H1 (cell line): ENCODE measurements around the gene LEKR1. TPM values are rescaled to one million over a fixed set of nuclear protein-coding genes. Genes with fewer than 3 reads are reported as not detected.

Experiments used
- CTCF ChIA-PET: fragments of 300-600 bp; sonication (Branson Sonifier 250); formaldehyde crosslinking; loops from one replicate; lab custom pipeline; 2021; ENCODE audit not compliant: partially characterized antibody; lab: Charles Lee
- POLR2A ChIA-PET: fragments of 300-600 bp; sonication (Branson Sonifier 250); formaldehyde crosslinking; loops from one replicate; lab custom pipeline; 2021; ENCODE audit warnings: inconsistent platforms; ENCODE audit not compliant: partially characterized antibody; lab: Charles Lee
- DNase-seq, 2 experiments: peaks; one replicate each; pipeline versions ENCODE4 v3.0.0 to v3.0.0-alpha.2; 2010 to 2022; ENCODE audit warnings: low spot score in 2 of 2, low read depth in 1 of 2, mixed read lengths in 1 of 2
- FAIRE-seq: peaks from 2 replicates; lab custom pipeline; 2011; peaks lifted over from hg19 to GRCh38; lab: Jason Lieb, UNC
- H2AFZ ChIP-seq: 2 replicates; pipeline ENCODE4 v1.8.1; 2012; ENCODE audit warnings: low read length, inconsistent platforms
- H2AK5ac ChIP-seq: 2 replicates; pipeline ENCODE4 v1.6.1; 2013; ENCODE audit warnings: low read depth, low read length
- H2BK120ac ChIP-seq: replicated peaks from 2 replicates; pipeline ENCODE3; 2013; ENCODE audit warnings: low read depth, low read length, inconsistent platforms
- H2BK12ac ChIP-seq: 2 replicates; pipeline ENCODE4 v1.6.1; 2013; ENCODE audit warnings: low read depth, low read length
- H2BK15ac ChIP-seq: 2 replicates; pipeline ENCODE4 v1.6.1; 2013; ENCODE audit warnings: low read length
- H2BK20ac ChIP-seq: 2 replicates; pipeline ENCODE4 v1.6.1; 2013; ENCODE audit warnings: low read length
- H2BK5ac ChIP-seq: 2 replicates; pipeline ENCODE4 v1.6.1; 2013; ENCODE audit warnings: low read depth, low read length
- H3K14ac ChIP-seq: 2 replicates; pipeline ENCODE4 v1.6.1; 2013; ENCODE audit warnings: inconsistent platforms; ENCODE audit not compliant: insufficient read length
- H3K18ac ChIP-seq: 2 replicates; pipeline ENCODE4 v1.6.1; 2013; ENCODE audit warnings: low read length; ENCODE audit errors: extremely low read depth
- H3K23ac ChIP-seq: 2 replicates; pipeline ENCODE4 v1.6.1; 2013; ENCODE audit warnings: inconsistent platforms; ENCODE audit not compliant: insufficient read length
- H3K23me2 ChIP-seq: 2 replicates; pipeline ENCODE4 v1.6.1; 2013; ENCODE audit warnings: low read depth, low read length
- H3K27ac ChIP-seq: 2 replicates; pipeline ENCODE4 v1.6.1; 2011; ENCODE audit warnings: low read depth, low read length, inconsistent platforms
- H3K27me3 ChIP-seq, 4 experiments: replicated peaks in 1 of 4; 1 replicate in 1 of 4; 2 replicates in 3 of 4; pipeline versions ENCODE4 v1.6.1 to v1.8.1; 2011 to 2013; ENCODE audit warnings: low read length in 3 of 4, mild to moderate bottlenecking in 3 of 4, inconsistent platforms in 2 of 4, mixed read lengths in 2 of 4, moderate library complexity in 1 of 4; ENCODE audit not compliant: control insufficient read depth in 3 of 4, insufficient read depth in 3 of 4; ENCODE audit errors: extremely low read depth in 1 of 4
- H3K36me3 ChIP-seq, 4 experiments: 2 replicates each; pipeline versions ENCODE4 v1.6.1 to v1.8.1; 2011 to 2013; ENCODE audit warnings: mild to moderate bottlenecking in 4 of 4, low read length in 3 of 4, moderate library complexity in 2 of 4, control low read depth in 1 of 4, inconsistent platforms in 1 of 4; ENCODE audit not compliant: insufficient read depth in 4 of 4, control insufficient read depth in 2 of 4
- H3K4ac ChIP-seq: replicated peaks from 2 replicates; pipeline ENCODE3; 2013; ENCODE audit warnings: low read length, low read depth, mixed read lengths, inconsistent platforms; ENCODE audit not compliant: insufficient read length
- H3K4me1 ChIP-seq, 4 experiments: replicated peaks in 1 of 4; 1 replicate in 1 of 4; 2 replicates in 3 of 4; pipeline versions ENCODE4 v1.6.1 to v1.8.1; 2011 to 2013; ENCODE audit warnings: low read length in 3 of 4, inconsistent platforms in 2 of 4, mixed read lengths in 1 of 4; ENCODE audit not compliant: insufficient read depth in 4 of 4, control insufficient read depth in 3 of 4
- H3K4me2 ChIP-seq, 2 experiments: 2 replicates each; pipeline versions ENCODE4 v1.6.1 to v1.8.1; 2011 to 2013; ENCODE audit warnings: low read depth in 2 of 2, low read length in 2 of 2, control low read depth in 1 of 2, inconsistent platforms in 1 of 2, mild to moderate bottlenecking in 1 of 2; ENCODE audit not compliant: insufficient read depth in 1 of 2
- H3K4me3 ChIP-seq, 4 experiments: fragments of 200-600, 300-600 bp in 1 of 4; sonication (generic), shearing (Covaris generic), sonication (Bioruptor Twin) in 1 of 4; 2 replicates each; pipeline versions ENCODE4 v1.5.1 to v1.8.1; 2011 to 2016; ENCODE audit warnings: low read length in 4 of 4, low read depth in 3 of 4, control low read depth in 2 of 4, inconsistent platforms in 2 of 4, mild to moderate bottlenecking in 2 of 4, mixed read lengths in 1 of 4, moderate library complexity in 1 of 4; ENCODE audit not compliant: insufficient read depth in 2 of 4; ENCODE audit errors: extremely low read depth in 1 of 4
- H3K56ac ChIP-seq: replicated peaks from 2 replicates; pipeline ENCODE3; 2013; ENCODE audit warnings: low read depth, mild to moderate bottlenecking, mixed read lengths, low read length, inconsistent platforms; ENCODE audit not compliant: insufficient read length
- H3K79me1 ChIP-seq: 2 replicates; pipeline ENCODE4 v1.6.1; 2013; ENCODE audit warnings: low read depth, low read length, control low read depth
- H3K79me2 ChIP-seq, 2 experiments: 2 replicates each; pipeline versions ENCODE4 v1.6.1 to v1.8.1; 2012 to 2013; ENCODE audit warnings: low read length in 2 of 2, mild to moderate bottlenecking in 2 of 2, inconsistent platforms in 1 of 2; ENCODE audit not compliant: insufficient read depth in 2 of 2, control insufficient read depth in 1 of 2
- H3K9ac ChIP-seq, 4 experiments: replicated peaks in 1 of 4; 1 replicate in 1 of 4; 2 replicates in 3 of 4; pipeline versions ENCODE4 v1.6.1 to v1.8.1; 2011 to 2013; ENCODE audit warnings: low read depth in 3 of 4, low read length in 3 of 4, control low read depth in 2 of 4, mild to moderate bottlenecking in 2 of 4, moderate library complexity in 2 of 4, inconsistent platforms in 1 of 4; ENCODE audit errors: extremely low read depth in 1 of 4
- H3K9me3 ChIP-seq, 2 experiments: 2 replicates each; pipeline versions ENCODE4 v1.6.1 to v1.8.1; 2012 to 2013; ENCODE audit warnings: mild to moderate bottlenecking in 2 of 2, moderate library complexity in 2 of 2, control low read depth in 1 of 2, inconsistent platforms in 1 of 2, low read depth in 1 of 2, low read length in 1 of 2, mixed read lengths in 1 of 2; ENCODE audit not compliant: insufficient read depth in 2 of 2
- H4K20me1 ChIP-seq, 2 experiments: replicated peaks in 1 of 2; 2 replicates each; pipeline versions ENCODE3 to v1.8.1; 2011 to 2013; ENCODE audit warnings: inconsistent platforms in 2 of 2, low read length in 2 of 2, mild to moderate bottlenecking in 1 of 2; ENCODE audit not compliant: insufficient read depth in 2 of 2, control insufficient read depth in 1 of 2
- H4K5ac ChIP-seq: 2 replicates; pipeline ENCODE4 v1.6.1; 2013; ENCODE audit warnings: low read length, low read depth, mixed read lengths, inconsistent platforms; ENCODE audit not compliant: insufficient read length
- H4K8ac ChIP-seq: 2 replicates; pipeline ENCODE4 v1.8.0; 2013; ENCODE audit warnings: mild to moderate bottlenecking, moderate library complexity, low read length, inconsistent platforms; ENCODE audit not compliant: insufficient read depth; ENCODE audit errors: extremely low read depth
- H4K91ac ChIP-seq: replicated peaks from 2 replicates; pipeline ENCODE3; 2013; ENCODE audit warnings: low read length, mixed read lengths, inconsistent platforms; ENCODE audit not compliant: insufficient read length
- EZH2 ChIP-seq: fragments of 200-600 bp; sonication (generic); IDR thresholded peaks from 2 replicates; pipeline ENCODE4 v1.7.1; 2012; ENCODE audit warnings: low read depth, mild to moderate bottlenecking, moderate library complexity, low read length, inconsistent platforms; ENCODE audit not compliant: severe bottlenecking
- WGBS, 2 experiments: shearing (Covaris generic) in 1 of 2; methylation state at CpG; one replicate each; pipeline versions ENCODE4 v1.1.6 to v1.1.7; 2013 to 2015; ENCODE audit warnings: low lambda C conversion rate in 2 of 2, mixed read lengths in 2 of 2, inconsistent platforms in 1 of 2, low coverage in 1 of 2, missing lambda C conversion rate in 1 of 2; ENCODE audit not compliant: insufficient replicate concordance in 2 of 2, insufficient coverage in 1 of 2, insufficient read length in 1 of 2; ENCODE audit errors: extremely low coverage in 1 of 2, missing lambda C conversion rate in 1 of 2; 5-methylcytosine and 5-hydroxymethylcytosine counted together
- polyA plus RNA-seq, 7 experiments: library from polyadenylated mRNA; depleted of rRNA in 3 of 7; stranded (reverse) in 5 of 7; unstranded in 2 of 7; fragments of >200 nt in 5 of 7; fragments of 200-250 nt in 2 of 7; gene quantifications; 1 replicate in 5 of 7; 2 replicates in 1 of 7; 4 replicates in 1 of 7; pipeline versions ENCODE4 v1.2.1 to v1.2.3, GENCODE V29; 2011 to 2013; ENCODE audit warnings: missing spikeins in 2 of 7, mixed read lengths in 2 of 7
- total RNA-seq: library from RNA; stranded (reverse); fragmentation: NEBNext Ultra II Directional; extraction: Animal tissue kit (Norgen Biotek cat#: 25700); gene quantifications from 2 replicates; pipeline ENCODE4 v1.2.1, GENCODE V29; 2021
- TF ChIP-seq, protein P1 (sequence below): IDR thresholded peaks from 2 replicates; pipeline ENCODE4 v1.6.1; 2012; ENCODE audit warnings: inconsistent platforms
- TF ChIP-seq, protein P2 (sequence below): IDR thresholded peaks from 2 replicates; pipeline ENCODE4 v1.6.1; 2012; ENCODE audit warnings: low read length, inconsistent platforms

LEKR1 gene
- total and polyA plus RNA-seq, 2 of the 8 experiments (the other 6 are each of a cell fraction or from before 2014, with no cell fraction given), result 0.08 TPM; not detected in 1

DNA sequence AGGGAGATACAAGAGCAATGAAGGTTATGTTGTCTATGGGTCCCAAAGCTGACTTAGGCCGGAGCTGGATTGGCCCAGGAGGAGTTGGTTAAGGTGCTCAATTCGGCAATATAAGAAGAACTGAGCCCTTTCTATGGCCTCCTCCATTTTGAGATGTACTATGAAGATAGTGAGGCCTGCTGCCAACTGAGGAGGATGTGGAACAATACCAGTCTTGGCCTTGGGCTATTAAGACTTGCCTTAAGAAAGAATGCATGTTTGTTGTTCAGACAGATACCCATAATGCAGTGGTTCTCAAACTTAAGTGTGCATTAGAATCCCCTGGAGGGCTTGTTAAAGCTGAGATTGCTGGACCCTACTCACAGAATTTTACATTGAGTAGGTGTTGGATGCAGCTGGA is 24.4 kb upstream of the LEKR1 start:
- POLR2A ChIA-PET, result no interaction called here
- no peak overlapping the region for H2BK120ac ChIP-seq
- H2BK20ac ChIP-seq, result no peak overlapping the region
- H2BK15ac ChIP-seq, result no peak overlapping the region
- 82% methylated on average over 2 of the region's 2 CpGs; no CpG with 5 or more reads in 1 of the 2 experiments for WGBS, 2 experiments
- H3K18ac ChIP-seq, result no peak overlapping the region
- H2AK5ac ChIP-seq, result no peak overlapping the region
- H3K36me3 ChIP-seq, result no peaks in the 10 kb centered on the region
- FAIRE-seq (no peak), DNase-seq (no peak)
- no peaks in the 10 kb centered on the region for H3K23me2 ChIP-seq
- H3K9me3 ChIP-seq, result no peaks in the 10 kb centered on the region; a peak in 1 of 4 replicates
- no peak overlapping the region for H3K14ac ChIP-seq
- H3K4me2 ChIP-seq, result no peak overlapping the region
- H3K27me3 ChIP-seq, result no peaks in the 10 kb centered on the region
- no peak overlapping the region for H3K4me3 ChIP-seq
- no peak overlapping the region for H2BK12ac ChIP-seq
- TF ChIP-seq, protein P1, sequence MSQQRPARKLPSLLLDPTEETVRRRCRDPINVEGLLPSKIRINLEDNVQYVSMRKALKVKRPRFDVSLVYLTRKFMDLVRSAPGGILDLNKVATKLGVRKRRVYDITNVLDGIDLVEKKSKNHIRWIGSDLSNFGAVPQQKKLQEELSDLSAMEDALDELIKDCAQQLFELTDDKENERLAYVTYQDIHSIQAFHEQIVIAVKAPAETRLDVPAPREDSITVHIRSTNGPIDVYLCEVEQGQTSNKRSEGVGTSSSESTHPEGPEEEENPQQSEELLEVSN, result no peak
- TF ChIP-seq, protein P2, sequence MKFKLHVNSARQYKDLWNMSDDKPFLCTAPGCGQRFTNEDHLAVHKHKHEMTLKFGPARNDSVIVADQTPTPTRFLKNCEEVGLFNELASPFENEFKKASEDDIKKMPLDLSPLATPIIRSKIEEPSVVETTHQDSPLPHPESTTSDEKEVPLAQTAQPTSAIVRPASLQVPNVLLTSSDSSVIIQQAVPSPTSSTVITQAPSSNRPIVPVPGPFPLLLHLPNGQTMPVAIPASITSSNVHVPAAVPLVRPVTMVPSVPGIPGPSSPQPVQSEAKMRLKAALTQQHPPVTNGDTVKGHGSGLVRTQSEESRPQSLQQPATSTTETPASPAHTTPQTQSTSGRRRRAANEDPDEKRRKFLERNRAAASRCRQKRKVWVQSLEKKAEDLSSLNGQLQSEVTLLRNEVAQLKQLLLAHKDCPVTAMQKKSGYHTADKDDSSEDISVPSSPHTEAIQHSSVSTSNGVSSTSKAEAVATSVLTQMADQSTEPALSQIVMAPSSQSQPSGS, result no peak
- TF ChIP-seq EZH2, result no peak
- H3K9ac ChIP-seq, result no peak overlapping the region
- no peak overlapping the region for H3K56ac ChIP-seq
- no peak overlapping the region for H4K5ac ChIP-seq
- H3K79me1 ChIP-seq, result no peaks in the 10 kb centered on the region
- no peak overlapping the region for H2AFZ ChIP-seq
- CTCF ChIA-PET, result no interaction called here
- H3K4ac ChIP-seq, result no peak overlapping the region
- H3K79me2 ChIP-seq, result no peaks in the 10 kb centered on the region
- no peaks in the 10 kb centered on the region for H3K4me1 ChIP-seq
- no peak overlapping the region for H2BK5ac ChIP-seq
- no peak overlapping the region for H3K23ac ChIP-seq
- H4K20me1 ChIP-seq, result no peaks in the 10 kb centered on the region
- H4K8ac ChIP-seq, result no peak overlapping the region
- H4K91ac ChIP-seq, result no peak overlapping the region
- no peak overlapping the region for H3K27ac ChIP-seq
